ENCODE measurements around the gene CD8B.

The CD8B gene

GRCh38 chr2:86800856-86801567, 60.7 kb downstream of the CD8B start:
- DNase-seq (ENCODE audit: low read depth) = peak; percentile 53
- TF ChIP-seq CTCF (IDR thresholded peaks at IDR 0.05; ENCODE audit: insufficient read depth, low read depth, low read length, missing control alignments) = no peak
- H3K4me3 ChIP-seq (ENCODE audit: low read length) = no peak overlapping the region

GRCh38 chr2:86794861-86795260, 66.8 kb downstream of the CD8B start:
- DNase-seq (ENCODE audit: low read depth) = no peak
- no peak overlapping the region for H3K4me3 ChIP-seq (ENCODE audit: low read length)
- TF ChIP-seq CTCF (IDR thresholded peaks at IDR 0.05; ENCODE audit: insufficient read depth, low read depth, low read length, missing control alignments) = no peak

GRCh38 chr2:86793752-86794151, 67.9 kb downstream of the CD8B start:
- DNase-seq (ENCODE audit: low read depth) = no peak
- H3K4me3 ChIP-seq (ENCODE audit: low read length) = no peak overlapping the region
- no peak for TF ChIP-seq CTCF (IDR thresholded peaks at IDR 0.05; ENCODE audit: insufficient read depth, low read depth, low read length, missing control alignments)

- no peak overlapping the region for H3K4me3 ChIP-seq (ENCODE audit: low read length)
- no peak for DNase-seq (ENCODE audit: low read depth)
- TF ChIP-seq CTCF (IDR thresholded peaks at IDR 0.05; ENCODE audit: insufficient read depth, low read depth, low read length, missing control alignments) = no peak
Measured at GRCh38 chr2:86791573-86791972, 70.1 kb downstream of the CD8B start.

- no peak within 1 kb of the TSS for H3K4me3 ChIP-seq (ENCODE audit: low read length)
- TF ChIP-seq CTCF (IDR thresholded peaks at IDR 0.05; ENCODE audit: insufficient read depth, low read depth, low read length, missing control alignments) = no peak
- peak; percentile 32 for DNase-seq (ENCODE audit: low read depth)
Measured at GRCh38 chr2:86790676-86791572, 70.8 kb downstream of the CD8B start, which contains the start of gene CD8A. Gene CD8A, minus strand, starts transcription at chr2:86790913. Its CDS starts 88 bp downstream, at chr2:86790825.

GRCh38 chr2:86790134-86790675, 71.5 kb downstream of the CD8B start:
- no peak overlapping the region for H3K4me3 ChIP-seq (ENCODE audit: low read length)
- DNase-seq (ENCODE audit: low read depth) = no peak
- TF ChIP-seq CTCF (IDR thresholded peaks at IDR 0.05; ENCODE audit: insufficient read depth, low read depth, low read length, missing control alignments) = no peak
